GM18511 (cell line): ENCODE data around the gene CLCNKA.
A peak's percentile ranks its signal among the peaks of the same experiment; 100 is the strongest.

Source experiments
- ATAC-seq: cut with Tn5 transposase; IDR thresholded peaks from one replicate; pipeline ENCODE4 v1.9.1; 2021; ENCODE audit warnings: mild to moderate bottlenecking, moderate library complexity; ENCODE audit not compliant: unreplicated experiment

The CLCNKA gene

GRCh38 chr1:16076031-16076864, 54.4 kb downstream of the CLCNKA start:
- no peak for ATAC-seq

GRCh38 chr1:16076865-16077238, 55.0 kb downstream of the CLCNKA start:
- ATAC-seq, result no peak

GRCh38 chr1:16077406-16078245, 55.8 kb downstream of the CLCNKA start:
- ATAC-seq, result no peak

- peak; percentile 87 for ATAC-seq
These were observed 57.3 kb downstream of the CLCNKA start for GRCh38 chr1:16078925-16079656.

- ATAC-seq, result no peak
These were observed 58.8 kb downstream of the CLCNKA start for GRCh38 chr1:16080422-16081150.

GRCh38 chr1:16081636-16082035, 59.8 kb downstream of the CLCNKA start:
- no peak for ATAC-seq

- ATAC-seq, result no peak
These were observed 60.6 kb downstream of the CLCNKA start for GRCh38 chr1:16082283-16083038.

GRCh38 chr1:16083486-16083885, 61.6 kb downstream of the CLCNKA start:
- no peak for ATAC-seq
